HepG2 (cell line): Measurements from ENCODE around the gene SLC16A11. TPM values are rescaled to one million over a fixed set of nuclear protein-coding genes. Genes with fewer than 3 reads are reported as not detected.
A peak's percentile ranks its signal among the peaks of the same experiment; 100 is the strongest.

Source experiments
- BRD4 ChIP-seq: sonication (generic); formaldehyde crosslinking; IDR thresholded peaks from 2 replicates; pipeline ENCODE4 v1.4.0; 2020; ENCODE audit warnings: missing genetic modification reagents
- CHCHD3 ChIP-seq: sonication (generic); formaldehyde crosslinking; IDR thresholded peaks from 2 replicates; pipeline ENCODE4 v1.8.0; 2022; ENCODE audit warnings: mild to moderate bottlenecking, missing genetic modification reagents, moderate library complexity
- FOXJ3 ChIP-seq: sonication (generic); formaldehyde crosslinking; IDR thresholded peaks from 2 replicates; pipeline ENCODE4 v1.4.0; 2020; ENCODE audit warnings: missing genetic modification reagents, mild to moderate bottlenecking, borderline replicate concordance
- HNF4A ChIP-seq: sonication (generic); formaldehyde crosslinking; IDR thresholded peaks from 2 replicates; pipeline ENCODE4 v1.4.0; 2020; ENCODE audit warnings: missing genetic modification reagents
- KLF16 ChIP-seq, 2 experiments: sonication (generic) in 1 of 2; formaldehyde crosslinking in 1 of 2; IDR thresholded peaks; 2 replicates each; pipeline versions ENCODE4 v1.6.1 to v1.8.0; 2016 to 2023; ENCODE audit warnings: missing genetic modification reagents in 2 of 2, missing compliant biosample characterization in 1 of 2
- SOX6 ChIP-seq, 2 experiments: fragments of 450-650 bp in 1 of 2; sonication (generic) in 1 of 2; formaldehyde crosslinking in 1 of 2; IDR thresholded peaks; 2 replicates each; pipeline versions ENCODE4 v1.4.0 to v1.6.1; 2017 to 2020; ENCODE audit warnings: antibody characterized with exemption in 1 of 2, mild to moderate bottlenecking in 1 of 2, missing genetic modification reagents in 1 of 2
- TEAD2 ChIP-seq: sonication (generic); formaldehyde crosslinking; IDR thresholded peaks from 2 replicates; pipeline ENCODE4 v1.9.0; 2021; ENCODE audit warnings: missing genetic modification reagents
- YY1 ChIP-seq: IDR thresholded peaks from 2 replicates; pipeline ENCODE4 v1.6.1; 2011; ENCODE audit warnings: low read length, low read depth, moderate library complexity, mild to moderate bottlenecking; ENCODE audit not compliant: insufficient read depth, insufficient replicate concordance
- ZBTB42 ChIP-seq: sonication (generic); formaldehyde crosslinking; IDR thresholded peaks from 2 replicates; pipeline ENCODE4 v1.5.0; 2020; ENCODE audit warnings: mild to moderate bottlenecking, missing genetic modification reagents
- ZFP62 ChIP-seq: sonication (generic); formaldehyde crosslinking; IDR thresholded peaks from 2 replicates; pipeline ENCODE4 v1.4.0; 2020; ENCODE audit warnings: missing genetic modification reagents
- ZNF234 ChIP-seq: sonication (generic); formaldehyde crosslinking; conservative IDR thresholded peaks from 2 replicates; pipeline ENCODE4 v1.5.1; 2020; ENCODE audit warnings: mild to moderate bottlenecking, missing genetic modification reagents
- ZNF563 ChIP-seq: sonication (generic); formaldehyde crosslinking; IDR thresholded peaks from 2 replicates; pipeline ENCODE4 v1.8.0; 2022; ENCODE audit warnings: mild to moderate bottlenecking, moderate library complexity, missing genetic modification reagents
- ZNF790 ChIP-seq: sonication (generic); formaldehyde crosslinking; IDR thresholded peaks from 2 replicates; pipeline ENCODE4 v1.8.0; 2022; ENCODE audit warnings: missing genetic modification reagents, mild to moderate bottlenecking, borderline replicate concordance
- ZNF839 ChIP-seq: sonication (generic); formaldehyde crosslinking; IDR thresholded peaks from 2 replicates; pipeline ENCODE4 v1.4.0; 2020; ENCODE audit warnings: missing genetic modification reagents, mild to moderate bottlenecking, borderline replicate concordance
- polyA plus RNA-seq, 8 experiments: library from polyadenylated mRNA; depleted of rRNA in 3 of 8; stranded (reverse) in 7 of 8; unstranded in 1 of 8; fragments of >200 nt; fragmentation: Illumina TruSeq in 4 of 8; extraction: Trizol in 4 of 8; gene quantifications; 2 replicates each; pipeline versions ENCODE4 v1.2.1 to v1.2.3, GENCODE V29; 2011 to 2016; ENCODE audit warnings: low read depth in 4 of 8, missing spikeins in 1 of 8, mixed read lengths in 1 of 8; ENCODE audit not compliant: insufficient read depth in 1 of 8
- total RNA-seq, 5 experiments: library from RNA; depleted of rRNA; stranded (reverse); fragments of >200 nt; fragmentation: Illumina TruSeq; extraction: Trizol; gene quantifications; 2 replicates each; pipeline ENCODE4 v1.2.3, GENCODE V29; 2016; ENCODE audit warnings: low read depth in 1 of 5
- TF ChIP-seq, protein P1 (sequence below): sonication (generic); formaldehyde crosslinking; IDR thresholded peaks from 2 replicates; pipeline ENCODE4 v1.4.0; 2020; ENCODE audit warnings: mild to moderate bottlenecking, low read depth, missing genetic modification reagents
- TF ChIP-seq, protein P2 (sequence below): sonication (generic); formaldehyde crosslinking; conservative IDR thresholded peaks from 2 replicates; pipeline ENCODE4 v1.4.0; 2020; ENCODE audit warnings: missing genetic modification reagents
- TF ChIP-seq, protein P3 (sequence below): sonication (generic); formaldehyde crosslinking; IDR thresholded peaks from 2 replicates; pipeline ENCODE4 v1.9.0; 2022; ENCODE audit warnings: low read depth, missing genetic modification reagents
- TF ChIP-seq, protein P4 (sequence below): sonication (generic); formaldehyde crosslinking; IDR thresholded peaks from 2 replicates; pipeline ENCODE4 v1.4.0; 2020; ENCODE audit warnings: missing genetic modification reagents

The SLC16A11 gene
- total and polyA plus RNA-seq, 2 of the 13 experiments (the other 11 are each of a cell fraction or from before 2014, with no cell fraction given), result not detected

DNA sequence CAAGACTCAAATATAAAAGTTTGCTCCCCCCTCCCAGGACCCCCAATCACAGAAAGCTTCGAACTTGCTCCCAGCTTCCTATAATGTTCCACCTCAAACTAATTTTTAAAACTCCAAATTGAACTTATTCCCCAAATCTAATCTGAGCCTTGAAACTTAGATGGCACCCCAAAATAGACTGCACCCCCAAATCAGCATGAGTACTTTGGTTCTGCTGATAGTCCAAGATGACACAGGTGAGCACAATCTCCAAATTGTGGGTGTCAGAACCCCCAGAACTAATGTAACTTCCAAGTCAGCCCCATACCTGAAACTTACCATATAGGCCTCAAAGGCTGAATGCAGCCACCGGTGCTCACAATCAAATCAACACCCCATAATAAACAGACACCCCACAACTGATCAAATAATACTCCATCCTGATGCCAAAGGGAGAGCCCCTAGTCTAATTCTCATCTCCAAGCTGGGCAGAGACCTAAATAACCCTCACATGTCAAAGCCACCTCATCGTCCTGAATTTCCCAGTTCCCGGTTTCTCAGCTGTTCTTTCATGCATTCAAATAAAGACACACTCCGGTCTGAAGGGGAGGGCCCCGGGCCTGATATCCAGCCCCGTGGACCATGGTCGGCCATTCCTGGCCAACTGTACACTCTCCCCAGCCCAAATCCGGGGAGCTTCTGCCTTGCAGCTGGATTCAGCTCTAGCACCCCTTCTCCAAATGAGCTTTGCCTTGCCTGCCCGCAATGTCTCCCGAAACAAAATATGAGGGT is 22.8 kb downstream of the SLC16A11 start (continued):
- TF ChIP-seq YY1 (peak; percentile 60), SOX6 (IDR thresholded peaks at IDR 0.05) (no peak), SOX6 (CRISPR knock-in tag; IDR thresholded peaks at IDR 0.05) (no peak), TEAD2 (no peak), BRD4 (0 out of 2 replicates have a peak, but pooled peaks have one; percentile 28), ZNF790 (CRISPR knock-in tag) (no peak), CHCHD3 (no peak), ZFP62 (CRISPR knock-in tag) (no peak), ZNF563 (no peak), HNF4A (CRISPR knock-in tag) (no peak), ZBTB42 (CRISPR knock-in tag) (no peak), ZNF234 (CRISPR knock-in tag) (no peak), KLF16 (CRISPR knock-in tag; IDR thresholded peaks at IDR 0.05) (no peak), ZNF839 (CRISPR knock-in tag) (no peak), FOXJ3 (CRISPR knock-in tag) (no peak)
- TF ChIP-seq, protein P1, sequence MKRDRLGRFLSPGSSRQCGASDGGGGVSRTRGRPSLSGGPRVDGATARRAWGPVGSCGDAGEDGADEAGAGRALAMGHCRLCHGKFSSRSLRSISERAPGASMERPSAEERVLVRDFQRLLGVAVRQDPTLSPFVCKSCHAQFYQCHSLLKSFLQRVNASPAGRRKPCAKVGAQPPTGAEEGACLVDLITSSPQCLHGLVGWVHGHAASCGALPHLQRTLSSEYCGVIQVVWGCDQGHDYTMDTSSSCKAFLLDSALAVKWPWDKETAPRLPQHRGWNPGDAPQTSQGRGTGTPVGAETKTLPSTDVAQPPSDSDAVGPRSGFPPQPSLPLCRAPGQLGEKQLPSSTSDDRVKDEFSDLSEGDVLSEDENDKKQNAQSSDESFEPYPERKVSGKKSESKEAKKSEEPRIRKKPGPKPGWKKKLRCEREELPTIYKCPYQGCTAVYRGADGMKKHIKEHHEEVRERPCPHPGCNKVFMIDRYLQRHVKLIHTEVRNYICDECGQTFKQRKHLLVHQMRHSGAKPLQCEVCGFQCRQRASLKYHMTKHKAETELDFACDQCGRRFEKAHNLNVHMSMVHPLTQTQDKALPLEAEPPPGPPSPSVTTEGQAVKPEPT, result no peak
- TF ChIP-seq, protein P2, sequence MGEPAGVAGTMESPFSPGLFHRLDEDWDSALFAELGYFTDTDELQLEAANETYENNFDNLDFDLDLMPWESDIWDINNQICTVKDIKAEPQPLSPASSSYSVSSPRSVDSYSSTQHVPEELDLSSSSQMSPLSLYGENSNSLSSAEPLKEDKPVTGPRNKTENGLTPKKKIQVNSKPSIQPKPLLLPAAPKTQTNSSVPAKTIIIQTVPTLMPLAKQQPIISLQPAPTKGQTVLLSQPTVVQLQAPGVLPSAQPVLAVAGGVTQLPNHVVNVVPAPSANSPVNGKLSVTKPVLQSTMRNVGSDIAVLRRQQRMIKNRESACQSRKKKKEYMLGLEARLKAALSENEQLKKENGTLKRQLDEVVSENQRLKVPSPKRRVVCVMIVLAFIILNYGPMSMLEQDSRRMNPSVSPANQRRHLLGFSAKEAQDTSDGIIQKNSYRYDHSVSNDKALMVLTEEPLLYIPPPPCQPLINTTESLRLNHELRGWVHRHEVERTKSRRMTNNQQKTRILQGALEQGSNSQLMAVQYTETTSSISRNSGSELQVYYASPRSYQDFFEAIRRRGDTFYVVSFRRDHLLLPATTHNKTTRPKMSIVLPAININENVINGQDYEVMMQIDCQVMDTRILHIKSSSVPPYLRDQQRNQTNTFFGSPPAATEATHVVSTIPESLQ (CRISPR knock-in tag), result no peak
- TF ChIP-seq, protein P3, sequence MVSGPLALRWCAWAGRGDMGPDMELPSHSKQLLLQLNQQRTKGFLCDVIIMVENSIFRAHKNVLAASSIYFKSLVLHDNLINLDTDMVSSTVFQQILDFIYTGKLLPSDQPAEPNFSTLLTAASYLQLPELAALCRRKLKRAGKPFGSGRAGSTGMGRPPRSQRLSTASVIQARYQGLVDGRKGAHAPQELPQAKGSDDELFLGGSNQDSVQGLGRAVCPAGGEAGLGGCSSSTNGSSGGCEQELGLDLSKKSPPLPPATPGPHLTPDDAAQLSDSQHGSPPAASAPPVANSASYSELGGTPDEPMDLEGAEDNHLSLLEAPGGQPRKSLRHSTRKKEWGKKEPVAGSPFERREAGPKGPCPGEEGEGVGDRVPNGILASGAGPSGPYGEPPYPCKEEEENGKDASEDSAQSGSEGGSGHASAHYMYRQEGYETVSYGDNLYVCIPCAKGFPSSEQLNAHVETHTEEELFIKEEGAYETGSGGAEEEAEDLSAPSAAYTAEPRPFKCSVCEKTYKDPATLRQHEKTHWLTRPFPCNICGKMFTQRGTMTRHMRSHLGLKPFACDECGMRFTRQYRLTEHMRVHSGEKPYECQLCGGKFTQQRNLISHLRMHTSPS (CRISPR knock-in tag), result no peak
- TF ChIP-seq, protein P4, sequence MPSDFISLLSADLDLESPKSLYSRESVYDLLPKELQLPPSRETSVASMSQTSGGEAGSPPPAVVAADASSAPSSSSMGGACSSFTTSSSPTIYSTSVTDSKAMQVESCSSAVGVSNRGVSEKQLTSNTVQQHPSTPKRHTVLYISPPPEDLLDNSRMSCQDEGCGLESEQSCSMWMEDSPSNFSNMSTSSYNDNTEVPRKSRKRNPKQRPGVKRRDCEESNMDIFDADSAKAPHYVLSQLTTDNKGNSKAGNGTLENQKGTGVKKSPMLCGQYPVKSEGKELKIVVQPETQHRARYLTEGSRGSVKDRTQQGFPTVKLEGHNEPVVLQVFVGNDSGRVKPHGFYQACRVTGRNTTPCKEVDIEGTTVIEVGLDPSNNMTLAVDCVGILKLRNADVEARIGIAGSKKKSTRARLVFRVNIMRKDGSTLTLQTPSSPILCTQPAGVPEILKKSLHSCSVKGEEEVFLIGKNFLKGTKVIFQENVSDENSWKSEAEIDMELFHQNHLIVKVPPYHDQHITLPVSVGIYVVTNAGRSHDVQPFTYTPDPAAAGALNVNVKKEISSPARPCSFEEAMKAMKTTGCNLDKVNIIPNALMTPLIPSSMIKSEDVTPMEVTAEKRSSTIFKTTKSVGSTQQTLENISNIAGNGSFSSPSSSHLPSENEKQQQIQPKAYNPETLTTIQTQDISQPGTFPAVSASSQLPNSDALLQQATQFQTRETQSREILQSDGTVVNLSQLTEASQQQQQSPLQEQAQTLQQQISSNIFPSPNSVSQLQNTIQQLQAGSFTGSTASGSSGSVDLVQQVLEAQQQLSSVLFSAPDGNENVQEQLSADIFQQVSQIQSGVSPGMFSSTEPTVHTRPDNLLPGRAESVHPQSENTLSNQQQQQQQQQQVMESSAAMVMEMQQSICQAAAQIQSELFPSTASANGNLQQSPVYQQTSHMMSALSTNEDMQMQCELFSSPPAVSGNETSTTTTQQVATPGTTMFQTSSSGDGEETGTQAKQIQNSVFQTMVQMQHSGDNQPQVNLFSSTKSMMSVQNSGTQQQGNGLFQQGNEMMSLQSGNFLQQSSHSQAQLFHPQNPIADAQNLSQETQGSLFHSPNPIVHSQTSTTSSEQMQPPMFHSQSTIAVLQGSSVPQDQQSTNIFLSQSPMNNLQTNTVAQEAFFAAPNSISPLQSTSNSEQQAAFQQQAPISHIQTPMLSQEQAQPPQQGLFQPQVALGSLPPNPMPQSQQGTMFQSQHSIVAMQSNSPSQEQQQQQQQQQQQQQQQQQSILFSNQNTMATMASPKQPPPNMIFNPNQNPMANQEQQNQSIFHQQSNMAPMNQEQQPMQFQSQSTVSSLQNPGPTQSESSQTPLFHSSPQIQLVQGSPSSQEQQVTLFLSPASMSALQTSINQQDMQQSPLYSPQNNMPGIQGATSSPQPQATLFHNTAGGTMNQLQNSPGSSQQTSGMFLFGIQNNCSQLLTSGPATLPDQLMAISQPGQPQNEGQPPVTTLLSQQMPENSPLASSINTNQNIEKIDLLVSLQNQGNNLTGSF (CRISPR knock-in tag), result 0 out of 2 replicates have a peak, but pooled peaks have one; percentile 40
